ENCODE results near the gene TFPI.
"Not testable (repeated sequence)": the region's sequence is repeated elsewhere in the genome, so short reads cannot be mapped to it uniquely, and the experiment has no call there.

The TFPI gene

GRCh38 chr2:187528042-187528441 is 26.2 kb downstream of the TFPI start:
- no peak for DNase-seq (ENCODE audit: low read depth)

GRCh38 chr2:187527262-187527661 is 27.0 kb downstream of the TFPI start:
- no peak for DNase-seq (ENCODE audit: low read depth)

DNA sequence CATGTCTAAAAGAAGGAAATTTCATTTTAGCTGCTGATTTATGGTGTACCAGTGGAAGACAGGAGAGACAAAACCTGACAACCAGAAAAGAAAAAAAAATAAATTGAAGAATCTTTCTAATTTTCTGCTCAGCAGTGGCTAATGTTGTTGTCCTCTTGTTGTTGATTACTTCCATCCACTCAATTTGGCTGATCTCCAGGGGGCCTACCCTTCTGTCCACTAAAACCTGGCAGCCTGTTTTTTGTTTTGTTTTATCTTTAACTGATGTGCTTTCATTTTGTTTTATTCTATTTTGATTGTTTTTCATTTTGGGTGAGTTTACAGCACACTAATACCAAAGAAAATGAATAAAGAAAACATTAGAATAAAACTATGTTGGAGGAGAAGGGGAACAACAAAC is 27.4 kb downstream of the TFPI start:
- no peak for DNase-seq (ENCODE audit: low read depth)

DNA sequence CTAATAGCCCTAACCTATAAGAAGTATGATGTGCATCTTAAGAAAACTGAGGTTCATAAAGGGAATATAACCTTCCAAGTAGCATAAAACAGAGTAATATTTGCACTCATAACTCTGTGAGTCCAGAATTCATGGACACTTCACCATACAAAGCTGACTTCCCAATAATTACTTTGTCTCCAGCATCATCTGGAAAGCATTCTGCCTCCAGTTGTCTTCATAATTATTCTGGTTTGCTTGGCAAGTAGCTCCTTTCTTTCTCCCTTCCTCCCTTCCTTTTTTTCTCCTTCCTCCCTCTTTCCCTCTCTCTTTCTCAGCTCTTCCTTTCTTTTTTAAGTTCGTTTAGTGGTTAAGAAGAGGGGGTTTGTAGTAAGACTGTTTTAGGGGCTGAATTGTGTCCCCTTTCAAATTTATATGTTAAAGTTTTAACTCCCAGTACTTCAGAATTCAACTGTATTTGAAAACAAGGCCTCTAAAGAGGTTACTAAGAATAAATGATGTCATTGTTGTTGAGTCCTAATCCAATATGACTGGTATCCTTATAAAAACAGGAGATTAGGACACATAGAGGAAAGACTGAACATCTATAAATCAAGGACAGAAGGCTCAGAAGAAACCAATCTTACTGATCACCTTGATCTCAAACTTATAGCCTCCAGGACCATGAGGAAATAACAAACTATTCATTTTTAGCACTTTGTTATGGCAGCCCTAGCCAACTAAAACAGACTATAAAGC is 28.9 kb downstream of the TFPI start:
- DNase-seq (ENCODE audit: low read depth): no peak

- DNase-seq (ENCODE audit: low read depth): no peak
Measured at GRCh38 chr2:187523325-187523724, 30.9 kb downstream of the TFPI start.

GRCh38 chr2:187520121-187520624 is 34.1 kb downstream of the TFPI start:
- DNase-seq (ENCODE audit: low read depth): no peak

- no peak for DNase-seq (ENCODE audit: low read depth)
Measured at GRCh38 chr2:187519419-187520120, 34.7 kb downstream of the TFPI start.

GRCh38 chr2:187517750-187518361 is 36.4 kb downstream of the TFPI start:
- not testable (repeated sequence) for DNase-seq (ENCODE audit: low read depth)

GRCh38 chr2:187516630-187517510 is 37.4 kb downstream of the TFPI start:
- DNase-seq (ENCODE audit: low read depth): not testable (repeated sequence)

GRCh38 chr2:187514930-187515329 is 39.3 kb downstream of the TFPI start:
- no peak for DNase-seq (ENCODE audit: low read depth)

- not testable (repeated sequence) for DNase-seq (ENCODE audit: low read depth)
Measured at GRCh38 chr2:187514235-187514829, 39.9 kb downstream of the TFPI start.

GRCh38 chr2:187513460-187514234 is 40.6 kb downstream of the TFPI start:
- not testable (repeated sequence) for DNase-seq (ENCODE audit: low read depth)

DNA sequence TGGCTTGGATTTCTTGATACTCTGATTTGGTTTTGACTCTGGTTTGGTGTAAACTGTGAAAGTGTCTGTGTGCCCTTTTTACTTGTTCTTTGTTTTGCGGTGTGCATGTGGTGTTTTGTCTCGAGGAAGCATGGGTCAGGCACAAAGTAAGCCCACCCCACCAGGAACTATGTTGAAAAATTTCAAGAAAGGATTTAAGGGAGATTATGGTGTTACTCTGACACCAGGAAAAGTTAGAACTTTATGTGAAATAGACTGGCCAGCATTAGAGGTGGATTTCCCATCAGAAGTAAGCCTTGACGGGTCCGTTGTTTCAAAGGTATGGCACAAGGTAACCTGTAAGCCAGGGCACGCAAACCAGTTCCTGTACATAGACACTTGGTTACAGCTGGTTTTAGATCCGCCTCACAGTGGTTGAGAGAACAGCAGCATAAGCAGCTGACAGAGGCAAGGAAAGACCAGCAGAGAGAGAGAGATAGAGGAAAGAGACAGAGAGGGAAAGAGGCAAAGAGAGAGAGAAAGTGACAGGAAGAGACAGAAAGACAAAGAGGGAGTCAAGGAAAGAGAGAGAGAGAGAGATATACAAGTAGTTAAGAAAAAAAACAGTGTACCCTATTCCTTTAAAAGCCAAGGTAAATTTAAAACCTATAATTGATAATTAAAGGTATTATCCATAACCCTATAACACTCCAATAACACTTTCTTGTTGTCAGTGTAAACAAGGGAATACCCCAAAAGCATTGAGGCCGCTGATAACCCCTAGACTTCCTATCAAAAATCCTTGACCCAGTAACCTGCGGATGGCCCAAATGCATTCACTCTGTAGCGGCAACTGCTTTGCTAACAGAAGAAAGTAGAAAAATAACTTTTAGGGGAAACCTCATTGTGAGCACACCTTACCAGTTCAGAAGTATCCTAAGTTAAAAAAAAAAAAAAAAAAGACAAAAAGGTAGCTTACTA is 42.6 kb downstream of the TFPI start:
- no peak for DNase-seq (ENCODE audit: low read depth)

GRCh38 chr2:187510419-187511355 is 43.5 kb downstream of the TFPI start:
- DNase-seq (ENCODE audit: low read depth): not testable (repeated sequence)

- DNase-seq (ENCODE audit: low read depth): no peak
Measured at GRCh38 chr2:187509667-187510417, 44.4 kb downstream of the TFPI start.

DNA sequence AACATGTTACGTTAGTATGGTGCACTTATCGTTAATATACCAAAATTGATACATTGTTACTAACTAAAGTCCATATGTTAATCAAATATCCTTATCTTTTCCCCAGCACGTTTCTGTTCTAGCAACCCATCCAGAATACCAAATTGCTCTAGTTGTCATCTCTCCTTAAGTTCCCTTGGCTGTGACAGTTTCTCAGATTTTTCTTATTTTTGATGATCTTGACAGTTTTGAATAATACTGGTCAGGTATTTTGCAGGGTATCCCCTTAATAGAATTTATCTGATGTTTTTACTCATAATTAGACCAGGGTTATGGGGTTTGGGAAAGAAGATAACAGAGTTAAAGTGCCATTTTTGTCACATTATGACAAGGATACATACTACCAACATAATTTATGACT is 47.8 kb downstream of the TFPI start:
- DNase-seq (ENCODE audit: low read depth): no peak

- no peak for DNase-seq (ENCODE audit: low read depth)
Measured at GRCh38 chr2:187505065-187505672, 49.1 kb downstream of the TFPI start.
